ENCODE results near the gene PRPSAP2.

GRCh38 chr17:18896947-18897346 is 39.0 kb downstream of the PRPSAP2 start:
- TF ChIP-seq, protein P1, sequence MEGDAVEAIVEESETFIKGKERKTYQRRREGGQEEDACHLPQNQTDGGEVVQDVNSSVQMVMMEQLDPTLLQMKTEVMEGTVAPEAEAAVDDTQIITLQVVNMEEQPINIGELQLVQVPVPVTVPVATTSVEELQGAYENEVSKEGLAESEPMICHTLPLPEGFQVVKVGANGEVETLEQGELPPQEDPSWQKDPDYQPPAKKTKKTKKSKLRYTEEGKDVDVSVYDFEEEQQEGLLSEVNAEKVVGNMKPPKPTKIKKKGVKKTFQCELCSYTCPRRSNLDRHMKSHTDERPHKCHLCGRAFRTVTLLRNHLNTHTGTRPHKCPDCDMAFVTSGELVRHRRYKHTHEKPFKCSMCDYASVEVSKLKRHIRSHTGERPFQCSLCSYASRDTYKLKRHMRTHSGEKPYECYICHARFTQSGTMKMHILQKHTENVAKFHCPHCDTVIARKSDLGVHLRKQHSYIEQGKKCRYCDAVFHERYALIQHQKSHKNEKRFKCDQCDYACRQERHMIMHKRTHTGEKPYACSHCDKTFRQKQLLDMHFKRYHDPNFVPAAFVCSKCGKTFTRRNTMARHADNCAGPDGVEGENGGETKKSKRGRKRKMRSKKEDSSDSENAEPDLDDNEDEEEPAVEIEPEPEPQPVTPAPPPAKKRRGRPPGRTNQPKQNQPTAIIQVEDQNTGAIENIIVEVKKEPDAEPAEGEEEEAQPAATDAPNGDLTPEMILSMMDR (IDR thresholded peaks at IDR 0.05; ENCODE audit: insufficient read depth, low read length, poor library complexity, severe bottlenecking), result no peak
- TF ChIP-seq EZH2phosphoT487 (conservative IDR thresholded peaks at IDR 0.05; ENCODE audit: low read length), result no peak

Data from SU-DHL-6 (cell line).